GM19025 (cell line): ENCODE measurements around the gene PAPPA2.
"Not testable (repeated sequence)": the region's sequence is repeated elsewhere in the genome, so short reads cannot be mapped to it uniquely, and the experiment has no call there.

Experiments used
- ATAC-seq: cut with Tn5 transposase; IDR thresholded peaks from one replicate; pipeline ENCODE4 v1.9.1; 2021; ENCODE audit warnings: mild to moderate bottlenecking, low read depth, moderate library complexity; ENCODE audit not compliant: unreplicated experiment

The PAPPA2 gene

DNA sequence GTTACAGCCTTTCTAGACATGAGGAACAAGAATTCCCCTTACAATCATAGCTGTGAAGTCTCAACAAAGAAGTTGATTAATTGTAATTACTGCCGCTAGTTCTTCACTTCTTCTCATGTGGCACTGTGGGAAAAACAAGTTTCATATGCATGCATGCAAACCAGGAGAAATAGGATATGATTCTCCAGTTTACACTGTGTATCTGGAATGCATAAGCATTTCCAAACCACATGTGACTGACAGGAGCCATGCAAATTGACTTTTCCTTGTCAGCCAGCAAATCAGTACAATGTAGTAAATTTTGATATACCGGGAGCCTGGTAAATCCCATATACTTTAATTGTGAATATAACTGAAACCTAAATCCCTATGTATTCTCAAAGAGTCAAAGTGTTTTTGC lies 279.3 kb downstream of the PAPPA2 start:
- no peak for ATAC-seq

- ATAC-seq: no peak
Observed at GRCh38 chr1:176744142-176744541, 281.2 kb downstream of the PAPPA2 start.

- no peak for ATAC-seq
Observed at GRCh38 chr1:176745945-176746344, 283.0 kb downstream of the PAPPA2 start.

DNA sequence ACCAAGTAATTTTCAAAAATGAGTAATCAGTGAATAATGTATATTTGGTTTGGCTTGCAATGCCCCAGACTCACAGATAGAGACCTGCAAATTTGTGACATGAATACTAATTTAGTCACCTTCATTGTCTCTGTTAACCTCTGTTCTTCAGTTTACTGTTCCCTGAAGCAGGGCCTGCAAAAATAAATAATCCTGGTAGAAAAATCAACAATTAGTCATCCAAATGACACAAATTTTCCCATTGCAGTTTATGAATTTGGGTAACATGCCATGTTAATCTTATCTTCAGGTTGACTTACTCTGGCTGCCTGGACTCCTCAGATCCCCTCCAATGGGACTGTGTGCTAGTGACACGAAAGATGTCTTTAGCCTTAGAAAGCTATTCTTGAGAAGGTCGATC lies 289.5 kb downstream of the PAPPA2 start:
- ATAC-seq: no peak

DNA sequence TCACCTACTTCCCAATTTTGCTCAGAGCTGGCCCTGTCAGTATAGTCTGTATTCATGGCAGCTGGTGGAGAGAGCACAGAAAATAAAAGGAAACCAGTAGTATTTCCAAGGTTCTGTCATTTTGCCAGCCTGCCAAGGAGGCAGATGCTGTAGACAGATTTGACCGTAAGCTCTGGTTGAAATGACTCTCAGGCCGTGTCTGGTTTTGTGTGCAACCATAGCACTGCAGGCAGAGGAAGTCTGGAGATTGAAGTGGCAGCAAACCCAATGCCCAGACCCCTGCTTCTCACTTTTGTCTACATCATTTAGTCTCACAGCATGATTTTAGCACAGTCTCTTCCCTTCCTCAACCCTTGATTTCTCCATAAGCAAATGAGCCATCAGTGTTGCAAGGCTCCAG lies 291.7 kb downstream of the PAPPA2 start:
- ATAC-seq: no peak

DNA sequence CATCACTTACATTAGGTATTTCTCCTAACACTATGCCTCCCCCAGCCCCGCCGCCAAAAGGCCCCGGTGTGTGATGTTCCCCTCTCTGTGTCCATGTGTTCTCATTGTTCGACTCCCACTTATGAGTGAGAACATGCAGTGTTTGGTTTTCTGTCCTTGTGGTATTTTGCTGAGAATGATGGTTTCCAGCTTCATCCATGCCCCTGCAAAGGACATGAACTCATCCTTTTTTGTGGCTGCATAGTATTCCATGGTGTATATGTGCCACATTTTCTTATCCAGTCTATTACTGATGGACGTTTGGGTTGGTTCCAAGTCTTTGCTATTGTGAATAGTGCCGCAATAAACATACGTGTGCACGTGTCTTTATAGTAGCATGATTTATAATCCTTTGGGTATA lies 293.8 kb downstream of the PAPPA2 start:
- not testable (repeated sequence) for ATAC-seq

GRCh38 chr1:176765608-176766007 lies 302.6 kb downstream of the PAPPA2 start:
- no peak for ATAC-seq

GRCh38 chr1:176766779-176767178 lies 303.8 kb downstream of the PAPPA2 start:
- no peak for ATAC-seq

- ATAC-seq: no peak
Observed at GRCh38 chr1:176767714-176768136, 304.8 kb downstream of the PAPPA2 start.

DNA sequence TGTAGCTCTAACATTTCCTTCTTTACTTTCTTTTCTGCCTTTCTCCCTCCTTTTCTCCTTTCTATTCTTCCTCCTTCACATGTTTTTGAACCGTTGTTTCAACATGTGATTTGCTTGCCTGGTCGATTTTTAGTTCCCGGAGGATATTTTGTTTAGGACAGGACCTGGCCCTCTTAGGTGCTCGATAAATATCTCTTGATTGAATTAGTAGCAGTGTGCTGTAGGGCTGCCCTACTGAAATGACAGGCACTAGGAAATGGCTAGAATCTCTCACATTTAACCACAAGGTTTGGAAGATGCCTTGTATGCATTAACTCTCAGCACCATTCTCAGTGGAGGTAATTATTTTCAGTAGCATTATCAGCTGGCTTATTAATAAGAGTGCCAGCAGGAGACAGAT lies 305.6 kb downstream of the PAPPA2 start:
- no peak for ATAC-seq

GRCh38 chr1:176770066-176770465 lies 307.1 kb downstream of the PAPPA2 start:
- no peak for ATAC-seq

GRCh38 chr1:176773038-176773437 lies 310.1 kb downstream of the PAPPA2 start:
- no peak for ATAC-seq

GRCh38 chr1:176774224-176774623 lies 311.2 kb downstream of the PAPPA2 start:
- ATAC-seq: no peak

DNA sequence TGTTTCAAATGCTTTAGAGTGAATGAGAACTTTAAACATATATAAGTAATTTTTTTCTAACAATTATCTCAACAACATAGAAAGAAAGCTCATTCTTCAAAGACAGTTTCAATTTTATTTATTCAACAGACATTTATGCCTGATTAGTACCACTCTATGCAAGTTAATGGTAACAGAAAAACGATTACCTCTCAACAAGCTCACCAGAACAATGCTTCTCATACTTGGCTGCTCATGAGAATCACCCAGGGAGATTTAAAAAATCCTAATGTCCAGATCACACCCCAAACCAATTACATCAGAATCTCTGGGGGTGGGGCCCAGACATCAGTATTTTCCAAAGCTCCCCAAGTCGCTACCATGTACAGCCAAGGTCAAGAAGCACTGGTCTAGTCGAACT lies 312.4 kb downstream of the PAPPA2 start:
- no peak for ATAC-seq

DNA sequence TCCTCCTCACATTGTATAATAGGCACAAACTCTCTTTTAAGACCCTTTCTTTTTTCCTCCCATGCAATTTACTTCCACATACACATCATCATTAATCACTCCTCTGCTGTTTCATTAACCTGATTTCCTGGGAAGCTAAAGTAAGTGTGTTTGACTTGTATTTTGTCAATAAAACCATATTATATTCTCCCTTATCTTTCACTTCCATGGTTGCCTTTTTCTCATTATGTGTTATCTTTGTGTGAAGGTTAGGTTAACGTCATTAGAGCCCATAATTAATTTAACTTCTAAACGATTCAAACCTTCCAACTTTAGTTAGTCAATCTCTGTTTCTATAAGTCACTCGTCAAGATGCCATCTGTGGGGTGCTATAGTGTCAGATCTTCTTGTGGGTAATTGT lies 313.0 kb downstream of the PAPPA2 start:
- no peak for ATAC-seq

DNA sequence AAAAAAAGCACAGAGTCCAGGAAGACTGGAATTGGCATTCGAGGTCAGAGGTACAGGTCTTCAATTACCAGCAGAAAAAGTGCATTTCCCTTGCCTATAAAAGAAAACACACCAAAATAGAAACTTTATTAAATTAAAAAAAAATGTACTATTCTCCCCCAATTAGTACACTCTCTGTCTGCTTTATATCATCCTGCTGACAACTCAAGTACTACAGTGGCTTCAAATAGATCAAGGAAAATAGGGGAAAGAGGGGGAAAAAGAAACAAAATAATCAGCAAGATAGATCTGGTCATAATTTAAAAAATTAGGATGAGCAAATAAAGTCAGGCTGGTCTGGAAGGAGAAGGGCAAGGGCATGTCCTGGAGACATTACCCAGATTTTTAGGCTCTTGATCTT lies 315.1 kb downstream of the PAPPA2 start:
- no peak for ATAC-seq

- no peak for ATAC-seq
Observed at GRCh38 chr1:176779992-176780328, 317.0 kb downstream of the PAPPA2 start.

DNA sequence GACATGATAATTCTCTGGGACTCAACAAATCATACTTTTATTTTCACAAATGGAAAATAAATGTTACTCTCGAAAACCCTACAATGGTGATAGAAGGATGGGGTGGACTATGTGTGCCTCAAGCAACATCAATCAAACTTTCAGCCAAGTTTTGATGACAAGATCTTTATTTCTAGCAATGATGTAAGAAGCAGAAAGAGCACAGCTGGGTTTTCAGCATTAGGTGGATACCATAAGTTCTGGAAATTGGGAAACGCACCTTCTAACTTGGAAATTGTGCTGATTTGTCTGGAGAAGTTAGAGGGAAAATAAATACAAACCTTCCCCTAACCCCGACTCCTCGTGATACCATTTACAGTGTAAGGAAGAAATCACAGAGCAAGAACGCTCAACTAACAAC lies 320.3 kb downstream of the PAPPA2 start:
- ATAC-seq: no peak

DNA sequence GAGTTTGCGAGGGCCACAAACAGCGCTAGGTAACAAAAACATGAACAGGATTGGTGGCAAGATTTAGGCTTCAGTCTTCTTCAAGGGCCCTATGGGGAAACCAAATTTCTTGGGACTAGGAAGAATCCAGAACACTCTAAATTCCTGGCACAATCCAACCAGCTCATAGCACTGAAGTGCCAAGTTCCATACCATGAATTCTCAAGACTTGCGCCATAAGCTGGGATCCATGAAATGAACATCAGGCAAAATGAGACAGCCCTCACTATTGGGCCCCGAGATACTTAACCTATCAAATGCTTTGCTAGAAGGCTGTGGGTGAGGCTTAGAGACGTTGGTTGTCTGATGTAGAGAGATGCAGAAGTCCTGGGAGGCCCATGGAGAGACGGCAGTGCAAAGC lies 322.1 kb downstream of the PAPPA2 start:
- ATAC-seq: no peak

GRCh38 chr1:176785791-176786190 lies 322.8 kb downstream of the PAPPA2 start:
- ATAC-seq: no peak

DNA sequence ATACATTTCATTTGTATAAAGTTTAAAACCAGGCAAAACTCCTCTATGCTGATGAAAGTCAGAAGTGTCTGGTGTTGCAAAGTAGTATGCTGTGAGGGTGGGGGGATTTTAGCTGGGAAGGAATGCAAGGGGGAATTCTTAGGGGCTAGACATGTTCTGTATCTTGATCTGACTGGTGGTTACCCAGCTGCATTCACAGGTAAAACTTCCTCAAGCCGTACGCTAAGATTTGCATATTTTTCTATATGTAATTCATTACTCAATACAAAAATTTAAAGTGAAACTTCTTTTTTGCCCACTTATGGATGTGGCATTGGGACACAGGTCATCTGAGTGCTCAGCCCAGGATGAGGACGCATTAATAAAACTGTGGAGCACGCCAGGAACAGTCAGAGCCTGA lies 323.3 kb downstream of the PAPPA2 start:
- ATAC-seq: no peak

GRCh38 chr1:176789571-176790090 lies 326.7 kb downstream of the PAPPA2 start:
- no peak for ATAC-seq

GRCh38 chr1:176790786-176791185 lies 327.8 kb downstream of the PAPPA2 start:
- no peak for ATAC-seq
